RWPE2 (cell line): ENCODE results near the gene SLCO1B1.
"Not testable (repeated sequence)": the region's sequence is repeated elsewhere in the genome, so short reads cannot be mapped to it uniquely, and the experiment has no call there.

Experiments used
- ATAC-seq: fragments of 200-7000 bp; cut with Tn5 transposase; 3 replicates; pipeline ENCODE4 v1.9.1; 2021; ENCODE audit warnings: low read depth
- DNase-seq: peaks from one replicate; pipeline ENCODE4 v3.0.0-alpha.2; 2020; ENCODE audit warnings: low spot score
- H3K27ac ChIP-seq: fragments of 450-650 bp; 2 replicates; pipeline ENCODE4 v1.5.1; 2017; ENCODE audit warnings: mild to moderate bottlenecking; ENCODE audit not compliant: poor library complexity, severe bottlenecking
- H3K27me3 ChIP-seq: fragments of 250-450 bp; sonication (Bioruptor Pico); 2 replicates; pipeline ENCODE4 v1.5.1; 2021; ENCODE audit warnings: mild to moderate bottlenecking, moderate library complexity; ENCODE audit not compliant: insufficient read depth, poor library complexity, severe bottlenecking
- H3K36me3 ChIP-seq: fragments of 250-450 bp; sonication (Bioruptor Pico); 2 replicates; pipeline ENCODE4 v1.5.1; 2020; ENCODE audit warnings: low read depth, mild to moderate bottlenecking, moderate library complexity
- H3K4me1 ChIP-seq: fragments of 250-450 bp; sonication (Bioruptor Pico); 2 replicates; pipeline ENCODE4 v1.5.1; 2021; ENCODE audit warnings: mild to moderate bottlenecking, moderate library complexity; ENCODE audit not compliant: insufficient read depth, poor library complexity, severe bottlenecking
- H3K4me3 ChIP-seq: fragments of 250-450 bp; sonication (Bioruptor Pico); 2 replicates; pipeline ENCODE4 v1.5.1; 2021; ENCODE audit warnings: mild to moderate bottlenecking, moderate library complexity; ENCODE audit not compliant: severe bottlenecking
- H3K9me3 ChIP-seq: fragments of 250-450 bp; sonication (Bioruptor Pico); 2 replicates; pipeline ENCODE4 v1.5.1; 2021; ENCODE audit warnings: mild to moderate bottlenecking, moderate library complexity; ENCODE audit not compliant: severe bottlenecking
- CTCF ChIP-seq: fragments of 450-650 bp; IDR thresholded peaks from one replicate; pipeline ENCODE4 v1.5.1; 2017; ENCODE audit warnings: mild to moderate bottlenecking, moderate library complexity; ENCODE audit not compliant: poor library complexity, severe bottlenecking

The SLCO1B1 gene

GRCh38 chr12:21144309-21144708 is 13.3 kb downstream of the SLCO1B1 start:
- no peaks in the 10 kb centered on the region for H3K9me3 ChIP-seq
- no peak overlapping the region for H3K4me3 ChIP-seq
- TF ChIP-seq CTCF = no peak
- no peaks in the 10 kb centered on the region for H3K36me3 ChIP-seq
- H3K27me3 ChIP-seq = no peaks in the 10 kb centered on the region
- ATAC-seq (no peak), DNase-seq (no peak)
- H3K4me1 ChIP-seq = no peaks in the 10 kb centered on the region
- no peak overlapping the region for H3K27ac ChIP-seq

GRCh38 chr12:21149861-21150260 is 18.9 kb downstream of the SLCO1B1 start:
- not testable (repeated sequence) for H3K27me3 ChIP-seq, H3K4me1 ChIP-seq, DNase-seq, ATAC-seq, H3K36me3 ChIP-seq, H3K9me3 ChIP-seq, H3K4me3 ChIP-seq, H3K27ac ChIP-seq

GRCh38 chr12:21151184-21151583 is 20.2 kb downstream of the SLCO1B1 start:
- H3K4me1 ChIP-seq = no peaks in the 10 kb centered on the region
- H3K4me3 ChIP-seq = no peak overlapping the region
- no peaks in the 10 kb centered on the region for H3K9me3 ChIP-seq
- H3K36me3 ChIP-seq = no peaks in the 10 kb centered on the region
- no peak for DNase-seq
- no peaks in the 10 kb centered on the region for H3K27me3 ChIP-seq
- TF ChIP-seq CTCF = no peak
- ATAC-seq = no peak
- no peak overlapping the region for H3K27ac ChIP-seq

- TF ChIP-seq CTCF = no peak
- Histone ChIP-seq H3K36me3 (no peaks in the 10 kb centered on the region), H3K4me1 (no peaks in the 10 kb centered on the region), H3K27me3 (no peaks in the 10 kb centered on the region), H3K4me3 (no peak overlapping the region), H3K9me3 (no peaks in the 10 kb centered on the region), H3K27ac (no peak overlapping the region)
- no peak for ATAC-seq
- no peak for DNase-seq
These were observed 24.7 kb downstream of the SLCO1B1 start for GRCh38 chr12:21155522-21156351.

GRCh38 chr12:21165048-21165447 is 34.1 kb downstream of the SLCO1B1 start:
- Histone ChIP-seq H3K9me3 (no peaks in the 10 kb centered on the region), H3K4me3 (no peak overlapping the region), H3K27ac (no peak overlapping the region), H3K4me1 (no peaks in the 10 kb centered on the region), H3K27me3 (no peaks in the 10 kb centered on the region), H3K36me3 (no peaks in the 10 kb centered on the region)
- ATAC-seq = no peak
- DNase-seq = no peak
- TF ChIP-seq CTCF = no peak
